RWPE1 (cell line): Measurements from ENCODE around the gene SNTB2.

Source experiments
- CTCF ChIA-PET: fragments of 350-600 bp; sonication (Branson Sonifier 250); formaldehyde crosslinking; extraction: SDS; loops from one replicate; lab custom pipeline; 2021; lab: Yijun Ruan, JAX
- POLR2A ChIA-PET: fragments of 400-600 bp; formaldehyde crosslinking; extraction: SDS; loops from one replicate; lab custom pipeline; 2020; ENCODE audit warnings: antibody characterized with exemption; ENCODE audit not compliant: low non-redundant PET; lab: Yijun Ruan, JAX
- DNase-seq: peaks from one replicate; pipeline ENCODE4 v3.0.0; 2012; ENCODE audit warnings: low spot score
- H3K27ac ChIP-seq: fragments of 450-650 bp; 2 replicates; pipeline ENCODE4 v1.5.1; 2017
- TF ChIP-seq, protein P1 (sequence below): fragments of 450-650 bp; conservative IDR thresholded peaks from 2 replicates; pipeline ENCODE4 v1.5.1; 2017; ENCODE audit warnings: low read depth, mild to moderate bottlenecking

Gene SNTB2

DNA sequence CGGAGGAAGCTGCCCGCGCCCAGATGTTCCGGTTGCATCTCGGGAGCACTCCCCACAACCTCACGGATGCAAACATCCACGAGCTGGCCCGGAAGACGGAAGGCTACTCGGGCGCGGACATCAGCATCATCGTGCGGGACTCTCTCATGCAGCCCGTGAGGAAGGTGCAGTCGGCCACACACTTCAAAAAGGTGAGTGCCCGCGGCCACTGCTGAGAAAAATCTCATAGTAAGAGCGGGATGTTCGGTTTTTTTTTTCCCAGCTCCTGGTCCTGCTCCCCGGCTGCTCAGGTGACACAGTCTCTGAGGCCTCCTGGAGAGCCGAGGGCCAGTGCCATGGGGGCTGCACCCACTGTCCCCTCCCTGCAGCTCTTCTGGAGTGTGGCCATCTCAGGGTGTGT is 134.1 kb downstream of the SNTB2 start:
- ChIA-PET POLR2A (no interaction called here), CTCF (interaction anchor here (0.6 to 0.7 kb wide), 3 partner anchors 9 to 1996 kb away, joined by 3 to 6 read pairs (median 3); no protein-coding TSS in a partner anchor)
- peak overlapping the region; percentile 43; the same call in 1 of the 2 replicates for H3K27ac ChIP-seq
- no peak for DNase-seq
- TF ChIP-seq, protein P1, sequence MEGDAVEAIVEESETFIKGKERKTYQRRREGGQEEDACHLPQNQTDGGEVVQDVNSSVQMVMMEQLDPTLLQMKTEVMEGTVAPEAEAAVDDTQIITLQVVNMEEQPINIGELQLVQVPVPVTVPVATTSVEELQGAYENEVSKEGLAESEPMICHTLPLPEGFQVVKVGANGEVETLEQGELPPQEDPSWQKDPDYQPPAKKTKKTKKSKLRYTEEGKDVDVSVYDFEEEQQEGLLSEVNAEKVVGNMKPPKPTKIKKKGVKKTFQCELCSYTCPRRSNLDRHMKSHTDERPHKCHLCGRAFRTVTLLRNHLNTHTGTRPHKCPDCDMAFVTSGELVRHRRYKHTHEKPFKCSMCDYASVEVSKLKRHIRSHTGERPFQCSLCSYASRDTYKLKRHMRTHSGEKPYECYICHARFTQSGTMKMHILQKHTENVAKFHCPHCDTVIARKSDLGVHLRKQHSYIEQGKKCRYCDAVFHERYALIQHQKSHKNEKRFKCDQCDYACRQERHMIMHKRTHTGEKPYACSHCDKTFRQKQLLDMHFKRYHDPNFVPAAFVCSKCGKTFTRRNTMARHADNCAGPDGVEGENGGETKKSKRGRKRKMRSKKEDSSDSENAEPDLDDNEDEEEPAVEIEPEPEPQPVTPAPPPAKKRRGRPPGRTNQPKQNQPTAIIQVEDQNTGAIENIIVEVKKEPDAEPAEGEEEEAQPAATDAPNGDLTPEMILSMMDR, result no peak

DNA sequence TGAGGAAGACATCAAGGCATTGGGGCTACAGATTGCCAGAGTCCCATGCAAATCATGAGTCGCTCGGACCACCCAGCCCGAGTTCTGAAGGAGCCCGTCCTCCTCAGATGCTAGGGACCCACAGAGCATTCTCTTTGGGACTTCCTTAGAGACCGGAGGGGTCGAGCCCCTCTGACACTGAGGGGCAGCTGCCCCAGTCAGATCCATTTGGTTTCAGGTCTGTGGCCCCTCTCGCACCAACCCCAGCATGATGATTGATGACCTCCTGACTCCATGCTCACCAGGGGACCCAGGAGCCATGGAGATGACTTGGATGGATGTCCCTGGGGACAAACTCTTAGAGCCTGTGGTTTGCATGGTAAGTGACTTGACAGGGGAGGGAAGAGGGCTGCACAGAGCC is 135.4 kb downstream of the SNTB2 start:
- POLR2A ChIA-PET, result interaction anchor here (0.6 kb wide), 1 partner anchor 112 kb away, joined by 3 read pairs; no protein-coding TSS in a partner anchor
- H3K27ac ChIP-seq, result peak overlapping the region; percentile 56
- DNase-seq, result no peak
- CTCF ChIA-PET, result interaction anchor here (0.8 kb wide), 1 partner anchor 875 kb away, joined by 3 read pairs; no protein-coding TSS in a partner anchor
- TF ChIP-seq, protein P1, result no peak

DNA sequence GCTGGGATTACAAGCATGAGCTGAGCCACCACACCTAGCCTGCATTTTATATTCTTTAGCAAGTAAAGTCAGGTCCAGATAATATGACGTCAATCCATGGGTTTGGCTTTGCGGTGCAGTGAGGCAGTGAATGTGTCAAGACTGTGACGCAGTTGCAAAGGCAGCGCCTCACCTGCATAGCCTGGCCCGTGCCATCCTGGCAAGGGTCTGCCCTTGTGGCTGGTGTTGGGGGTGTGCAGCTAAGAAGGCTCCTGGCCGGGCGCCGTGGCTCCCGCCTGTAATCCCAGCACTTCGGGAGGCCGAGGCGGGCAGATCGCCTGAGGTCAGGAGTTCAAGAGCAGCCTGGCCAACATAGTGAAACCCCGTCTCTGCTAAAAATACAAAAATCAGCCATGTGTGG is 136.5 kb downstream of the SNTB2 start:
- ChIA-PET CTCF (no interaction called here), POLR2A (no interaction called here)
- no peak for DNase-seq
- peak overlapping the region; percentile 56 for H3K27ac ChIP-seq
- TF ChIP-seq, protein P1, result no peak

DNA sequence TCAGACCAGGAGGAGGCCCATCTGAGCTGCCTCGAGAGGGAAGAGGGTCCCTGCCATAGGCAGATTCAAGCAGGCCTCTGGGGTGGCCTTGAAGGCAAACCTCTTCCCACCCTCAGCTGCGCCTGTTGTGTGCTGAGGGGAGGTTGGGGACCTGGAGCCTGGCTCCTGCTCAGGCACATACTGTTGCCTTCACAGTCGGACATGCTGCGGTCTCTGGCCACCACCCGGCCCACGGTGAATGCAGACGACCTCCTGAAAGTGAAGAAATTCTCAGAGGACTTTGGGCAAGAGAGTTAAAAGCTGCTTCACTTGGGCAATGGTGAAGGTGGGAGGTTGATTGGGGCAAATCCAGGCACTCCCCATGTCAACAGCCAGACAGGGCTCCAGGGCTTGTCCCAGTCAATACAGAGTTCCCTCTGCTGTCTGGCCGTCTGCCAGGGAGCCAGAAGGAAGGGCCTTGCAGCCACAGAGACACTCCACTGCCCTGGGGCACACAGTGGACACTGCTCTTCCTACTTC is 137.1 kb downstream of the SNTB2 start:
- DNase-seq, result no peak
- TF ChIP-seq, protein P1, result no peak
- ChIA-PET POLR2A (no interaction called here), CTCF (interaction anchor here (0.6 kb wide), 1 partner anchor 204 kb away, joined by 3 read pairs; no protein-coding TSS in a partner anchor)
- H3K27ac ChIP-seq, result peak overlapping the region; percentile 56

DNA sequence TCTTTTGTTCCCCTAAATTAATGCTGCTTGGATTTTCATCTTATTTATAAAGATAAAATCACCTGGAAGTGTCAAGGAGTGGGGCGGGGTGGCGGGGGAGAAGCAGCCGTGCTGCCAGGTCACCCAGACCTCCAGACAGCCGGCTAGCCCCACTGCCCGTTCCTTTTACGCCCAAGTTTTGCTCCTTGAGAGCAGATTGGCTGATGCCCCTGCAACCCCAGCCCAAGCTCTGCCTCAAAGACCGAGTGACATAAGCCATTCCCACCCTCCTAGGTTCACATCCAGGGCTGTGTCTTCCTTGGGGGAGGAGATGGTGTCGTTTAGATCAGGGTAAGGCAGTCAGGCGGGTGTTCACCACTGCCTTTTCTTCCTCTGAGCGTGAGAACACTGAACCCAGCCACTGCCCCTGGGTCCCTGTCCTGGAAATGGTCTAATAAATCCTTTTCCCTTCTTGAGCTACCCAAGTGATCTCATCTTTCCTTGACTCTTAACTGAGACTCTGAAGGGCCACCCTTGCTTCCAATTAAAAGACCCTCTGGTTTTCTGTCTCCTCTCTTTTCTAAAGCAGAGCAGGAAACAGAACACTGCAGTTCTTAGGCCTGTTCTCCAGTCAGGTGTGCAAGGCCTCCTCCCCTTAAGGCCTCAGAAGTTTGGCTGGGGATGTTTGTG is 137.8 kb downstream of the SNTB2 start:
- POLR2A ChIA-PET, result no interaction called here
- CTCF ChIA-PET, result interaction anchor here (0.6 kb wide), 1 partner anchor 204 kb away, joined by 3 read pairs; no protein-coding TSS in a partner anchor
- no peak for DNase-seq
- peak overlapping the region; percentile 56 for H3K27ac ChIP-seq
- TF ChIP-seq, protein P1, result no peak

DNA sequence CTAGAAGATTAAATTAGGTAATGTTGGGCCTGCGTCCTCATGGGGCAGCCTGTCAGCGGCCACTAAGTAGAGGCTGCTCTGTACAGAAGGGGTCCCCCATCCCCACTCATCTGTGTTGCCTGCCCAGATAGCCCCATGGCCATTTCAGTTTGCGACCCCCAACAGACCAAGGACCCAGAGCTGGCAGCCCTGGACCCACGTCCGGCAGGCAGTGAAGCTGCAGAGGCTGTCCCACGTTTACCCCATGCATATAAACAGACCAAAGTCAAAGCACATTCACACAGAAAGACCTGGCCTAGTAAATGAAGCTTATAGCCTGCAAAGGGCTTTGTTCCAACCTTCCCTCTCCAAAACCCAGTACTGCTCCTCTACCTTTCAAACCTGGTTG is 138.8 kb downstream of the SNTB2 start:
- TF ChIP-seq, protein P1, result no peak
- DNase-seq, result no peak
- ChIA-PET CTCF (interaction anchor here (0.7 kb wide), 1 partner anchor 351 kb away, joined by 3 read pairs; no protein-coding TSS in a partner anchor), POLR2A (no interaction called here)
- H3K27ac ChIP-seq, result peak overlapping the region; percentile 56
